H1 (cell line): ENCODE measurements around the gene PXK. TPM values are rescaled to one million over a fixed set of nuclear protein-coding genes. Genes with fewer than 3 reads are reported as not detected.

Experiments used
- CTCF ChIA-PET: fragments of 300-600 bp; sonication (Branson Sonifier 250); formaldehyde crosslinking; loops from one replicate; lab custom pipeline; 2021; ENCODE audit not compliant: partially characterized antibody; lab: Charles Lee
- POLR2A ChIA-PET: fragments of 300-600 bp; sonication (Branson Sonifier 250); formaldehyde crosslinking; loops from one replicate; lab custom pipeline; 2021; ENCODE audit warnings: inconsistent platforms; ENCODE audit not compliant: partially characterized antibody; lab: Charles Lee
- DNase-seq, 2 experiments: peaks; one replicate each; pipeline versions ENCODE4 v3.0.0 to v3.0.0-alpha.2; 2010 to 2022; ENCODE audit warnings: low spot score in 2 of 2, low read depth in 1 of 2, mixed read lengths in 1 of 2
- FAIRE-seq: peaks from 2 replicates; lab custom pipeline; 2011; peaks lifted over from hg19 to GRCh38; lab: Jason Lieb, UNC
- H2AFZ ChIP-seq: 2 replicates; pipeline ENCODE4 v1.8.1; 2012; ENCODE audit warnings: low read length, inconsistent platforms
- H2AK5ac ChIP-seq: 2 replicates; pipeline ENCODE4 v1.6.1; 2013; ENCODE audit warnings: low read depth, low read length
- H2BK120ac ChIP-seq: replicated peaks from 2 replicates; pipeline ENCODE3; 2013; ENCODE audit warnings: low read depth, low read length, inconsistent platforms
- H2BK12ac ChIP-seq: 2 replicates; pipeline ENCODE4 v1.6.1; 2013; ENCODE audit warnings: low read depth, low read length
- H2BK15ac ChIP-seq: 2 replicates; pipeline ENCODE4 v1.6.1; 2013; ENCODE audit warnings: low read length
- H2BK20ac ChIP-seq: 2 replicates; pipeline ENCODE4 v1.6.1; 2013; ENCODE audit warnings: low read length
- H2BK5ac ChIP-seq: 2 replicates; pipeline ENCODE4 v1.6.1; 2013; ENCODE audit warnings: low read depth, low read length
- H3K14ac ChIP-seq: 2 replicates; pipeline ENCODE4 v1.6.1; 2013; ENCODE audit warnings: inconsistent platforms; ENCODE audit not compliant: insufficient read length
- H3K18ac ChIP-seq: 2 replicates; pipeline ENCODE4 v1.6.1; 2013; ENCODE audit warnings: low read length; ENCODE audit errors: extremely low read depth
- H3K23ac ChIP-seq: 2 replicates; pipeline ENCODE4 v1.6.1; 2013; ENCODE audit warnings: inconsistent platforms; ENCODE audit not compliant: insufficient read length
- H3K23me2 ChIP-seq: 2 replicates; pipeline ENCODE4 v1.6.1; 2013; ENCODE audit warnings: low read depth, low read length
- H3K27ac ChIP-seq: 2 replicates; pipeline ENCODE4 v1.6.1; 2011; ENCODE audit warnings: low read depth, low read length, inconsistent platforms
- H3K27me3 ChIP-seq, 4 experiments: replicated peaks in 1 of 4; 1 replicate in 1 of 4; 2 replicates in 3 of 4; pipeline versions ENCODE4 v1.6.1 to v1.8.1; 2011 to 2013; ENCODE audit warnings: low read length in 3 of 4, mild to moderate bottlenecking in 3 of 4, inconsistent platforms in 2 of 4, mixed read lengths in 2 of 4, moderate library complexity in 1 of 4; ENCODE audit not compliant: control insufficient read depth in 3 of 4, insufficient read depth in 3 of 4; ENCODE audit errors: extremely low read depth in 1 of 4
- H3K36me3 ChIP-seq, 4 experiments: 2 replicates each; pipeline versions ENCODE4 v1.6.1 to v1.8.1; 2011 to 2013; ENCODE audit warnings: mild to moderate bottlenecking in 4 of 4, low read length in 3 of 4, moderate library complexity in 2 of 4, control low read depth in 1 of 4, inconsistent platforms in 1 of 4; ENCODE audit not compliant: insufficient read depth in 4 of 4, control insufficient read depth in 2 of 4
- H3K4ac ChIP-seq: replicated peaks from 2 replicates; pipeline ENCODE3; 2013; ENCODE audit warnings: low read length, low read depth, mixed read lengths, inconsistent platforms; ENCODE audit not compliant: insufficient read length
- H3K4me1 ChIP-seq, 4 experiments: replicated peaks in 1 of 4; 1 replicate in 1 of 4; 2 replicates in 3 of 4; pipeline versions ENCODE4 v1.6.1 to v1.8.1; 2011 to 2013; ENCODE audit warnings: low read length in 3 of 4, inconsistent platforms in 2 of 4, mixed read lengths in 1 of 4; ENCODE audit not compliant: insufficient read depth in 4 of 4, control insufficient read depth in 3 of 4
- H3K4me2 ChIP-seq, 2 experiments: 2 replicates each; pipeline versions ENCODE4 v1.6.1 to v1.8.1; 2011 to 2013; ENCODE audit warnings: low read depth in 2 of 2, low read length in 2 of 2, control low read depth in 1 of 2, inconsistent platforms in 1 of 2, mild to moderate bottlenecking in 1 of 2; ENCODE audit not compliant: insufficient read depth in 1 of 2
- H3K4me3 ChIP-seq, 4 experiments: fragments of 200-600, 300-600 bp in 1 of 4; sonication (generic), shearing (Covaris generic), sonication (Bioruptor Twin) in 1 of 4; 2 replicates each; pipeline versions ENCODE4 v1.5.1 to v1.8.1; 2011 to 2016; ENCODE audit warnings: low read length in 4 of 4, low read depth in 3 of 4, control low read depth in 2 of 4, inconsistent platforms in 2 of 4, mild to moderate bottlenecking in 2 of 4, mixed read lengths in 1 of 4, moderate library complexity in 1 of 4; ENCODE audit not compliant: insufficient read depth in 2 of 4; ENCODE audit errors: extremely low read depth in 1 of 4
- H3K56ac ChIP-seq: replicated peaks from 2 replicates; pipeline ENCODE3; 2013; ENCODE audit warnings: low read depth, mild to moderate bottlenecking, mixed read lengths, low read length, inconsistent platforms; ENCODE audit not compliant: insufficient read length
- H3K79me1 ChIP-seq: 2 replicates; pipeline ENCODE4 v1.6.1; 2013; ENCODE audit warnings: low read depth, low read length, control low read depth
- H3K79me2 ChIP-seq, 2 experiments: 2 replicates each; pipeline versions ENCODE4 v1.6.1 to v1.8.1; 2012 to 2013; ENCODE audit warnings: low read length in 2 of 2, mild to moderate bottlenecking in 2 of 2, inconsistent platforms in 1 of 2; ENCODE audit not compliant: insufficient read depth in 2 of 2, control insufficient read depth in 1 of 2
- H3K9ac ChIP-seq, 4 experiments: replicated peaks in 1 of 4; 1 replicate in 1 of 4; 2 replicates in 3 of 4; pipeline versions ENCODE4 v1.6.1 to v1.8.1; 2011 to 2013; ENCODE audit warnings: low read depth in 3 of 4, low read length in 3 of 4, control low read depth in 2 of 4, mild to moderate bottlenecking in 2 of 4, moderate library complexity in 2 of 4, inconsistent platforms in 1 of 4; ENCODE audit errors: extremely low read depth in 1 of 4
- H3K9me3 ChIP-seq, 2 experiments: 2 replicates each; pipeline versions ENCODE4 v1.6.1 to v1.8.1; 2012 to 2013; ENCODE audit warnings: mild to moderate bottlenecking in 2 of 2, moderate library complexity in 2 of 2, control low read depth in 1 of 2, inconsistent platforms in 1 of 2, low read depth in 1 of 2, low read length in 1 of 2, mixed read lengths in 1 of 2; ENCODE audit not compliant: insufficient read depth in 2 of 2
- H4K20me1 ChIP-seq, 2 experiments: replicated peaks in 1 of 2; 2 replicates each; pipeline versions ENCODE3 to v1.8.1; 2011 to 2013; ENCODE audit warnings: inconsistent platforms in 2 of 2, low read length in 2 of 2, mild to moderate bottlenecking in 1 of 2; ENCODE audit not compliant: insufficient read depth in 2 of 2, control insufficient read depth in 1 of 2
- H4K5ac ChIP-seq: 2 replicates; pipeline ENCODE4 v1.6.1; 2013; ENCODE audit warnings: low read length, low read depth, mixed read lengths, inconsistent platforms; ENCODE audit not compliant: insufficient read length
- H4K8ac ChIP-seq: 2 replicates; pipeline ENCODE4 v1.8.0; 2013; ENCODE audit warnings: mild to moderate bottlenecking, moderate library complexity, low read length, inconsistent platforms; ENCODE audit not compliant: insufficient read depth; ENCODE audit errors: extremely low read depth
- H4K91ac ChIP-seq: replicated peaks from 2 replicates; pipeline ENCODE3; 2013; ENCODE audit warnings: low read length, mixed read lengths, inconsistent platforms; ENCODE audit not compliant: insufficient read length
- BACH1 ChIP-seq: IDR thresholded peaks from 2 replicates; pipeline ENCODE4 v1.6.1; 2012; ENCODE audit warnings: low read length, improper control_type of control experiment
- CEBPB ChIP-seq: IDR thresholded peaks from 2 replicates; pipeline ENCODE4 v1.6.1; 2012; ENCODE audit warnings: low read depth, low read length
- CHD1 ChIP-seq: IDR thresholded peaks from 2 replicates; pipeline ENCODE4 v1.6.1; 2012; ENCODE audit warnings: low read depth, low read length, improper control_type of control experiment
- KDM1A ChIP-seq: fragments of 200-600, 300-600 bp; sonication (generic); IDR thresholded peaks from 2 replicates; pipeline ENCODE4 v1.7.1; 2016; ENCODE audit warnings: mild to moderate bottlenecking, low read length, borderline replicate concordance
- KDM5A ChIP-seq: fragments of 200-600 bp; IDR thresholded peaks from 2 replicates; pipeline ENCODE4 v1.7.1; 2012; ENCODE audit warnings: mild to moderate bottlenecking, low read length, inconsistent platforms, mixed read lengths
- POLR2AphosphoS5 ChIP-seq: IDR thresholded peaks from 2 replicates; pipeline ENCODE4 v1.6.1; 2011; ENCODE audit warnings: low read depth, low read length
- SAP30 ChIP-seq: fragments of 300-600 bp; sonication (generic); IDR thresholded peaks from 2 replicates; pipeline ENCODE4 v1.7.1; 2012; ENCODE audit warnings: low read length, moderate library complexity, mild to moderate bottlenecking, inconsistent platforms; ENCODE audit not compliant: insufficient read depth, insufficient replicate concordance
- SIN3A ChIP-seq, 2 experiments: IDR thresholded peaks in 1 of 2; conservative IDR thresholded peaks in 1 of 2; 2 replicates each; pipeline ENCODE4 v1.6.1; 2011 to 2012; ENCODE audit warnings: low read length in 2 of 2, improper control_type of control experiment in 1 of 2, low read depth in 1 of 2, mild to moderate bottlenecking in 1 of 2
- WGBS, 2 experiments: shearing (Covaris generic) in 1 of 2; methylation state at CpG; one replicate each; pipeline versions ENCODE4 v1.1.6 to v1.1.7; 2013 to 2015; ENCODE audit warnings: low lambda C conversion rate in 2 of 2, mixed read lengths in 2 of 2, inconsistent platforms in 1 of 2, low coverage in 1 of 2, missing lambda C conversion rate in 1 of 2; ENCODE audit not compliant: insufficient replicate concordance in 2 of 2, insufficient coverage in 1 of 2, insufficient read length in 1 of 2; ENCODE audit errors: extremely low coverage in 1 of 2, missing lambda C conversion rate in 1 of 2; 5-methylcytosine and 5-hydroxymethylcytosine counted together
- polyA plus RNA-seq, 7 experiments: library from polyadenylated mRNA; depleted of rRNA in 3 of 7; stranded (reverse) in 5 of 7; unstranded in 2 of 7; fragments of >200 nt in 5 of 7; fragments of 200-250 nt in 2 of 7; gene quantifications; 1 replicate in 5 of 7; 2 replicates in 1 of 7; 4 replicates in 1 of 7; pipeline versions ENCODE4 v1.2.1 to v1.2.3, GENCODE V29; 2011 to 2013; ENCODE audit warnings: missing spikeins in 2 of 7, mixed read lengths in 2 of 7
- total RNA-seq: library from RNA; stranded (reverse); fragmentation: NEBNext Ultra II Directional; extraction: Animal tissue kit (Norgen Biotek cat#: 25700); gene quantifications from 2 replicates; pipeline ENCODE4 v1.2.1, GENCODE V29; 2021

Gene PXK
- total and polyA plus RNA-seq, 2 of the 8 experiments (the other 6 are each of a cell fraction or from before 2014, with no cell fraction given): 3.5 to 7.1 TPM

DNA sequence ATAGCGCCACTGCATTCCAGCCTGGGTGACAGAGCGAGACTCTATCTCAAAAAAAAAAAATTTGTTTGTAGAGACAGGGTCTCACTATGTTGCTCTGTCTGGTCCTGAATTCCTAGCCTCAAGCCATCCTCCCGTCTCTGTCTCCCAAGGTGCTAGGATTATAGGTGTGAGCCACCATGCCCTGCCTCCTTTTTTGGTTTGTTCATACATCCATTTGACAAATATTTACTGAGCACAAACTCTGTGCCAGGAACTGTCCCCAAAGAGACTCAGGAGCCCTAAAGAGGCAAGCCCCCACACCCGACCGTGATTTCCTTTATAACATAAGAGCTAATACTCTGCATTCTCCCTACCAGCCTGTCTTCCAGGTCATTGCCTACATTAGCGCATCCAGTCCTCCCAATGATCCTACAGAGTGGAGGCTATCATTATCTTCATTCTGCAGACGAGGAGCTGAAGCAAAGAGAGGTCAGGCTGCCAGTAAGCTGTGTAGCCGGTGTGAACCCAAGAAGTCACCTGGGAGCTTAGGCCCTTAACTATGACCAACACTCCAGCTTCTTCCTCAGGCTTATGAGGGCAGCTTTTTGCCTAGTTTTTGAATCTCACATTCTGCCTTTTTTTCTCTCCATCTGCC lies 6.3 kb upstream of the PXK start:
- Histone ChIP-seq H3K4me1 (peaks cover 0 to 6% (median 5%) of the 10 kb centered on the region in 4 experiments; a peak in 4 of 7 replicates), H3K56ac (no peak overlapping the region), H3K9me3 (no peaks in the 10 kb centered on the region), H3K36me3 (no peaks in the 10 kb centered on the region), H4K5ac (no peak overlapping the region), H3K4me2 (no peak overlapping the region), H3K4me3 (no peak overlapping the region), H2BK12ac (no peak overlapping the region), H3K18ac (no peak overlapping the region), H2AK5ac (no peak overlapping the region), H4K8ac (no peak overlapping the region), H2BK120ac (no peak overlapping the region), H3K27ac (no peak overlapping the region), H2BK20ac (no peak overlapping the region), H2BK15ac (no peak overlapping the region), H4K91ac (no peak overlapping the region), H3K79me1 (no peaks in the 10 kb centered on the region), H3K27me3 (no peaks in the 10 kb centered on the region), H3K79me2 (no peaks in the 10 kb centered on the region), H3K14ac (no peak overlapping the region), H3K23ac (no peak overlapping the region), H2BK5ac (no peak overlapping the region), H4K20me1 (no peaks in the 10 kb centered on the region), H2AFZ (no peak overlapping the region), H3K4ac (no peak overlapping the region), H3K23me2 (no peaks in the 10 kb centered on the region), H3K9ac (no peak overlapping the region)
- 87% methylated on average over 8 of the region's 8 CpGs; no CpG with 5 or more reads in 1 of the 2 experiments for WGBS, 2 experiments
- CTCF ChIA-PET: interaction anchor here (1.2 to 12.7 kb wide), 4 partner anchors 8 to 19 kb away, joined by 3 to 104 read pairs (median 4); partner anchors contain the start of genes HTD2 and RPP14
- POLR2A ChIA-PET: interaction anchor here (0.7 to 2.7 kb wide), 3 partner anchors 13 to 54 kb away, joined by 3 to 8 read pairs (median 4); partner anchors contain the start of genes HTD2 and RPP14
- DNase-seq (no peak), FAIRE-seq (no peak)
- TF ChIP-seq KDM1A (no peak), SAP30 (no peak), CHD1 (no peak), BACH1 (no peak), KDM5A (no peak), POLR2AphosphoS5 (no peak), SIN3A (conservative IDR thresholded peaks at IDR 0.05 in 1 of 2, IDR thresholded peaks at IDR 0.05 in 1 of 2; ENCODE audit: low read depth in 1 of 2, low read length in 2 of 2) (no peak), CEBPB (no peak)
